HG03354 (cell line): ENCODE results near the gene SELENOO.
"Not testable (repeated sequence)": the region's sequence is repeated elsewhere in the genome, so short reads cannot be mapped to it uniquely, and the experiment has no call there.

Experiments
- ATAC-seq: cut with Tn5 transposase; IDR thresholded peaks from one replicate; pipeline ENCODE4 v1.9.1; 2021; ENCODE audit warnings: mild to moderate bottlenecking; ENCODE audit not compliant: unreplicated experiment, poor library complexity, severe bottlenecking

Gene SELENOO

GRCh38 chr22:50197000-50197800, 3.6 kb upstream of the SELENOO start:
- no peak for ATAC-seq

GRCh38 chr22:50197856-50198623, 2.8 kb upstream of the SELENOO start:
- no peak for ATAC-seq

- no peak for ATAC-seq
These were observed 2.2 kb upstream of the SELENOO start for GRCh38 chr22:50198624-50199017.

DNA sequence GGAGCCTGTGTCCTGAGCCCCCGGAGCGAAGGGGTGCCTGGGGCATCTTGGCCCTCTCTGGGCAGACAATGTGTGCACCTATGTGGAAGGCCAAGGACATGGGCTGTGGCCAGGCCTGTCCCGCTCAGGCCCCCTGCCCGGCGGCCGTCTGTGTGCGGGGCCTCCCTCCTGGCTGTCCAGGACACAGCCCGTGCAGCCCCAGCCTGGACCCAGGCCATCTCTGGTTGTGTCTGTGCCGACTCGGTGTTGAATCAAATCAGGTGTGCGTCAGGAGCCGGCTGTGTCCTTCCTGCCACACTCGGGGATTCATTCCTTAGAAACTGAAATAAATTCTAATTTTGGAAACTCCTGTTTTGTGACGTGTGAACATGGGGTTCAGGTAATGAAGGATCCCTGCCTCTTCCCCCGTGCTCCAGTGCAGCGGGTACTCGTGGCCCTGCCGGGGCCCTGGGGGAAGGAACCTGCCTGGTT, 1.5 kb upstream of the SELENOO start:
- ATAC-seq = no peak

GRCh38 chr22:50199829-50200460, 866 bp upstream of the SELENOO start:
- peak; percentile 7 for ATAC-seq

GRCh38 chr22:50201191-50202129, 649 bp downstream of the SELENOO start:
- ATAC-seq = peak; percentile 24

DNA sequence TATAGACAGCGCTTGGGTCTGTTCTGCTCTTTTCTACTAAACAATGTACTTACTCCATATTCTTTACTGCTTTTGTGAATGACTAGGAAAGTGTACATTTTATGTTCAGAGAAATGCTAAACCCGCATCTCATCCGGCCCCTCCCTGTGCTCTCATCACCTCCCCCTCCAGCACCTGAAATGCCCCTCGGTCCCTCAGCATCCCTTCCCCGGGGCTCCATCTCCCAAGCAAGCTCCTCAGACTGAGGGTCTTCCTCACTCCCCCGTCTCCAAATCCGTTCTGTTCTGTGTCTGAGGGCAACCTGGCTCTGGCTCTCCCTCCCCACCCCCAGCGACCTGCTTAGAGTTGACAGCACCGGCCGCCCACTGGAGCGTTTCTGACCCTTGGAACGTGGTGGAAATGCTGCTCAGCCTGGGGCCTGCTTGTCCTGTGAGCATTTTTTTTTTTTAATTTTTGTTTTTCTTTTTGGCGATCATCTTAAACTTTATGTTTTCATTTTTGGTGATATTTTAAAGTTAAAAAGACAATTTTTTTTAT, 1.4 kb downstream of the SELENOO start:
- ATAC-seq = no peak

- ATAC-seq = no peak
These were observed 2.5 kb downstream of the SELENOO start for GRCh38 chr22:50203288-50203687.

DNA sequence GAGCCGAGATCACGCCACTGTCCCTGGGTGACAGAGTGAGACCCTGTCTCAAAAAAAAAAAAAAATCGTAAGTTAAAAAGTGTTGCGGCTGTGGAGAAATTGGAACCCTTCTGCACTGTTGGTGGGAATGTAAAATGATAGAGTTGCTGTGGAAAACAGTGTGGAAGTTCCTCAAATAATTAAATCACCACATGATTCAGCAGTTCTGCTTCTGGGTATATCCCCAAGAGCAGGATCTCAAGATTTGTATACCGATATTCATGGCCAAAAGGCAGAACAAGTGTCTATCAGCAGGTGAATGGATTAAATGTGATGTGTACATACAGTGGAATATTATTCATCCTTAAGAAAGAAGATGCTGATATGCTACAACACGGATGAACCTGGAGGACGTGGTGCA, 3.8 kb downstream of the SELENOO start:
- ATAC-seq = no peak

DNA sequence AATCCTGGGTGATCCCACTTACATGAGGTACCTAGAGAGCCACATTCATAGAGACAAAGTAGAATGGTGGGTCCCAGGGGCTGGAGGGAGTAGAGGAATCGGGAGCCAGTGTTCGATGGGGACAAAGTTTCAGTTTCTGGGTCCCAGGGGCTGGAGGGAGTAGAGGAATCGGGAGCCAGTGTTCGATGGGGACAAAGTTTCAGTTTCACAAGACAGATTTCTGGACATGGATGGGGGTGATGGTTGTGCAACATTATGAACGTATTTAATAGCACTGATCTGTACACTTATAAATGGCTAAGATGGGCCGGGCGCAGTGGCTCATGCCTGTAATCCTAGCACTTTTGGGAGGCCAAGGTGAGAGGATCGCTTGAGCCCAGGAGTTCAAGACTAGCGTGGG, 4.2 kb downstream of the SELENOO start:
- ATAC-seq = not testable (repeated sequence)

DNA sequence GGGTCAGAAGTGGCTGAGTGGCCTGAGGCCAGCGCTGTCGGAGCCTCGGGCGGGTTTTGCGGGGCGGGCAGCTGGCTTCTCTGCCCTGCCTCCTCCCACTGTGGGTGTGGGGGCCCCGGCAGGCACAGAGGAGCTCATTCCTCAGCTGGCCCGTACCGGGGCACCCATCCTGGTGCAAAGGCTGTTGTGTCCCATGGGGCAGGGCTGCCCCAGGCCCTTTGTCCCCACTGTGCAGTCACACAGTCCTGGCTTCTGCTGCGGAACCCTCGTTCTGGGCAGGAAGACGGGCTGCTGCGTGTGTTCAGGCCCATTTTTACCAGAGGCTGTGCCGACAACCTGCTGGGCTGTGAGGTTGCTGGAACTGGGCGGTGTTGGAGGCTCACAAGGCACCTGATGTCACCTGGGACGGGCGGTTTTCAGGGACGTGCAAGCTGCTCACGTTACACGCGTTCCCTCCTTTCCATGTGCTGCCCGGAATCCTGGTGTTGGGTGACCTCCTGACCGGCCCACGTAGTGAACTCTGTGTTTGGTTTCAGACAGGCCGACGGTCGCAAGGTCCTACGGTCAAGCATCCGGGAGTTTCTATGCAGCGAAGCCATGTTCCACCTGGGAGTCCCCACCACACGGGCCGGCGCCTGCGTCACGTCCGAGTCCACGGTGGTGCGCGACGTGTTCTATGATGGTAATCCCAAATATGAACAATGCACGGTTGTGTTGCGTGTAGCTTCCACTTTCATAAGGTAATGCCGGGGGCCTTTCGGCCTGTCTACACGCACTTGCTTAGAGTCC, 5.2 kb downstream of the SELENOO start:
- no peak for ATAC-seq

DNA sequence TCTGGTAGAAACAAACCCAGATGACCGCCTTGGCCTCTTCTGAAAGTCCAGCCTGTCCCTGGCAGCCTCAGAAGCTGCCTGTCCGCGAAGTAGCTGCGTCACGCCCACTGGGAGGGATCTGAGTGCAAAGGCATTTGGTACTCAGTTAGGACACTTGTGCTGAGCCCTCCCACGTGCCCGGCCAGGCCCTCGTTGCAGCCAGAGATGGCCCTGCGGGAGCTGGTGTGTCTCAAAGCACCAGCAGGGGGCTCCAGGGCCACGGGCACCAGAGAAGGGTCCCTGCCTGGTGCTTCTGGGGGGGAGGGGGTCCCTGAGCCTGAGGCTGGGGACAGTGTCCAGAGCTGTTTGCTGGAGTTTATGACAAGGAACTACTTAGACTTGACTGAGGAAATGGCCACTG, 5.8 kb downstream of the SELENOO start:
- no peak for ATAC-seq

GRCh38 chr22:50207383-50208140, 6.8 kb downstream of the SELENOO start:
- ATAC-seq = no peak

- ATAC-seq = no peak
These were observed 7.7 kb downstream of the SELENOO start for GRCh38 chr22:50208430-50208938.

DNA sequence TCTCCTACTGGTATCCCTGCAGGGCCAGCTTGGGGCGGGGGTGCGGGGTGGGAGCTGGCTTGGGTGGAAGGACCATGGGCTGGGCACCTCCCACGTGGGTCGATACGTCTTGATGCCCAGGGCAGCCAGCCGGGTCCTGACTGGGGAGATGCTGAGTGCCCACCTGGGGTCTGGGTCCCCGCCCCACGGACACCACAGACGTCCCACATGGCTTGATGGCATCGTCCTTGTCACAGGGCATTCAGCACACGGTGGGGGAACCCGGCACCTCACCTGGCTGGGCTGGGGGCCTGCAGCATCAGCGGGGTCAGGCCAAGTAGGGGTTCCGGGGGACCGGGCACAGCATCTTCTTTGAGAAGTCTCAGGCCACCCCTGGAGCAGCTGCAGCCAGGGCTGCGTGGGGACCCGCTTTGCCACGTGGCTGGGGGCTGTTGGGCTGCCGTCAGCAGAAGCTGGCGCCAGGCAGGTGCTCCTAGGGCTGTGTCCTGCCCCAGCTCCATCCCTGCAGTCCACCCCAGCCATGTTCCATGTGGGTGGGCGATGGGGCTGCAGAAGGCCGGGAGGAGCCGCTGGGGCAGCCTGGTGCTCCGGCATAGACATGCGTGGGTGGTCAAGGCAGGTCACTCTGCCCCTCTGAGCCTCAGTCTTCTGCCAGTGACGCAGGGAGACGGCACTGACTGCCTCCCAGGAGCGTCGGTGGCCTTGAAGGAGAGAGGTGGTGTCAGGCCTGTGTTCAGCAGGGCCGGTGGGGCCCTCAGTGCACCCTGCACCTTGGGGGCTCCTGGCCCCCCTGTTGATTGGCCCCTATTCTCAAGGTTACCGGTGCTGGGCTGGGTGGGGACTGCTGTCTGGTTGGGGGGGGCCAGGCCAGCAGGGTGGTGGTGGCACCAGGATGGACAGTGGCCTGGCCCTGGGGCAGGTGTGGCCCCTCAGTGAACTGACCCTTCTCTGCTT, 8.4 kb downstream of the SELENOO start:
- ATAC-seq = no peak

GRCh38 chr22:50209893-50210292, 9.1 kb downstream of the SELENOO start:
- ATAC-seq = no peak
